ENCODE results near the gene FAXC.
"Not testable (repeated sequence)": the region's sequence is repeated elsewhere in the genome, so short reads cannot be mapped to it uniquely, and the experiment has no call there.

FAXC gene

DNA sequence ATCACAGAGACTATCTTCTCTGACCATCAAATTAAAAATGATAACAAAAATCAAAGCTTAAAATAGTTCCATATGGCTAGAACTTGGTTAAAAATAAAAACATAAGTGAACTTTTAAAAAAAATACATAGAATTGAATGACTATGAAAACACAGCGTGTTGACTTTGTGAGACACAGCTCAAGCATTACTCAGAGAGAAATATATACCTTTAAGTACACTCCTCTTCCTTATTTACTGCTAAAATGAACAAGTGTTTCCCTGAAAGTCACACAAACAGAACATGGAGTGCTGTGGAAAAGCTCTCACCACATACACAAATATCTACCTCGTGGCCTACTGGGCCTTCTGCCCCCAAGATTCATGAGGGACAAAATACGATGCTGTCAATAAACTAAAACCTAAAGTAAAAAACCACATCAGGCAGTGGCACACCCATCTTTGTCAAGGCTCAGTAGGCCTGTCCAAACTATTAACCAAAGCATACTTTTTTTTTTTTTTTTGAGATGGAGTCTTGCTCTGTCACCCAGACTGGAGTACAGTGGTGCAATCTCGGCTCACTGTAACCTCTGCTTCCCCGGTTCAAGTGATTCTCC, 7.5 kb downstream of the FAXC start:
- no peak for DNase-seq (ENCODE audit: low spot score)

GRCh38 chr6:99338188-99338587, 11.3 kb downstream of the FAXC start:
- DNase-seq (ENCODE audit: low spot score), result no peak

- not testable (repeated sequence) for DNase-seq (ENCODE audit: low spot score)
These were observed 14.2 kb downstream of the FAXC start for GRCh38 chr6:99335298-99335697.

DNA sequence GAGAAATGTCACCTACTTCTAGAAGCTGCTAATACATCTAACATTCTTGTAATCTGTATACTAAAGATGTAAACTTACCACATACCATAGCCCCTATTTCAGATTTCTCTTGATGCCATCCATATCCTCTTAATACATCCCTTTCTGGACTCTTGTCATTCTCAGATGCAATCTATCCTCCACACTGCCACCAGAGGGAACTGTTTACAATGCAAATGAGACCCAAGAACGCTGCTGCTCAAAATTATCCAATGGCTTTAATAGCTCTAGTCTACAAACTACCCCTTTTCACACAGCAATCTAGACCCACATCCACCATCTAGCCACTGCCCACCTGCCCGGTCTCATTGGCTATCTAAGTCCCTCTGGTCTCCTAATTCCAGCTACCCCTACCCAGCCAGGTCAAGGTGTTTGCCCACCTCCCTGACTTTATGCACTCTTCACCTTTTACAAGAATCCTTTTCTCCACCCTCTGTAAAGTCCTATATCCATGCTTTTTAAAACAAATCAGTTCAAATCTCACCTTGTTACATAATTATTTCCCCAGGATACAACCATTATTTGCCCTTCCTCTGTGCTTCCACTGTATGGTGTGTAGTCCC, 14.8 kb downstream of the FAXC start:
- peak; percentile 47 for DNase-seq (ENCODE audit: low spot score)

DNA sequence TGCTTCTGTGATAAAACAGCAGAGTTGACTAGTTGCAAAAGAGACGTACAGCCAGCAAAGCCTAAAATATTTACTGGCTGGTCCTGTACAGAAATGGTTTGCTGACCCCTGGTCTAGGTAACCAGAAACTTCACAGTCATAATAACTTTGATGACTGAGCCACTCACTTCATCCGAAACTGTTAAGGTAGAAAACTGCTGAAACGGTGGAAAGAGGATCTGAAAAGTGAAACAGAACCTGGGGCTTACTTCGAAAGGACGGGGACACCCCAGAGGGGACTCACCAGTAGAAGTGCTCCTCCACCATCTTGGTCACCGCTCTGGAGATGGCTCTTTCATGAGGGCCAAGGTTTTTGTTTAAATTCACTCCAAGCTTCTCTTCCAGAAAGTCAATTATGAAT, 16.4 kb downstream of the FAXC start:
- no peak for DNase-seq (ENCODE audit: low spot score)

DNA sequence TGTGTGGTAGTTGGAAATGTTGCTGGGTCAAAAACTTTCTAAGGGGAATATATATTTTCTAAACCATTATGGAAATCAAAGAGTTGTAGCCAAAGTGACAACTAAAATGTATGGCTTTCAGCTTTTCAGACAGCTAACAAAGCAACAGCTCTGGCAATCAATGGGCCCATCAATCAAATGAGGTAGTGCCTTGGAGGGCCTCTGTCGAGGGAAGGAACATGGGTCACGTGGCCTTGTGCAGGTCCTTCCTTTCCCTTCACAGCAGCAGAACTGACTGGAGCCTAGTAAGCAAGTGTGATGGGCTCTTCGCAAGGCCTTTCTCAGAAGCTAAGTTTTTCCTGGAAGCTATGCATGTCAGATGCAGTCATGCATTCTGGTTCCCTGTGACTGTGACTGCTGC, 17.9 kb downstream of the FAXC start:
- no peak for DNase-seq (ENCODE audit: low spot score)

DNA sequence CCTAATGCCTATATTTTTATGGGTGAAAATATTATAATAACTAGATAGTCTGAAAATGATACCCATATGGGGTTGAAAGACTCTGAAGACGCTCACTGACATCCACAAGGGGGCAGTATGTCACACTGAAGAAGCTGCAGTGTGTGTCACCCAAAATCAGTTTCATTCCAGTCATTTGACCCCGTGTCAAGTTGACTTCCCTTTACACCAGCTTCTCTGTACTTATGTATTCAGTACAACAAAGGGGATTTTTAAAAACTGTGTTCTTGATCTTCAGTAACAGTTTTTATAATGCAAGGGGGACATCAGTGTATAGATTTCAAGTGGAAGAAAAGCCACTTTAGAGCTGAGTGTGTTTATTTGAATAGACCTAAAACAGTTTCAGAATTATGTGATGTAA, 19.3 kb downstream of the FAXC start:
- DNase-seq (ENCODE audit: low spot score), result peak; percentile 46

GRCh38 chr6:99324996-99325395, 24.5 kb downstream of the FAXC start:
- no peak for DNase-seq (ENCODE audit: low spot score)

DNA sequence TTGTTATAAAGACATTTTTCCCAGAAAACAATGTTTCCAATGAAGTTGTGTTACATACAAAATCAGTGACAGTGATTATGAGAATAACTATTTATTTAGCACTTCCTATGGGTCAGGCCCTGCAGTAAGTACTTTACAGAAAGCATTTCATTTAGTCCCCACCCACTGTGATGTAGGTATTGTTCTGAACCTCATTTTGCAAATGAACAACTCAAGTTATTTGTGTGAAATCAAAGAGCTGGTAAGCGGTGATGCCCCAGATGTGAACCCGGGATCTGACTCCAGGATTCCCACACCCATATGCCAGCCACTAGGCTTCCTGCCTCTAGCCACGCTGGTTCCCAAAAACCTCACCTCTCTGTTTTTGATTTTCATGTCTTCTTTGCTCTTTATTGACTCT, 30.9 kb downstream of the FAXC start:
- DNase-seq (ENCODE audit: low spot score), result no peak

- DNase-seq (ENCODE audit: low spot score), result no peak
These were observed 37.1 kb downstream of the FAXC start for GRCh38 chr6:99312354-99312753.

GRCh38 chr6:99310553-99310952, 38.9 kb downstream of the FAXC start:
- DNase-seq (ENCODE audit: low spot score), result no peak

DNA sequence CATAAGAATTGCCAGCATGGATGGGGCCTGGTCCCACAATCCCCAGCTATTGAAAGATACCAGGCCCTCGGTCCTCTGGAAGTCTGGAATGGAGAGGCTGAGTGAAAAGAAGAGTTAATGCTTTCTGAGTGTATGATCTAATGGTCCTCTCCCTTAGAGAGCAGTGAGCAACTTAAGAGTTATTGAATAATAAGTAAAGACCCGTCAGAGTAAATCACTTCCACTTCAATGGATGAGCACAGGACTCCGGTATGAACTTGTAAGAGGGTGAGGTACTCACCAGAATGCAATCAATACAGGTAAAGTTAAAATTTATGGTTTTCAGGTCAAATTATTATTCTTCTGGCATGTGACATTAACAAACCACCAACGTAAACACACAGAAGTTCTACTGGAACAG, 39.9 kb downstream of the FAXC start:
- no peak for DNase-seq (ENCODE audit: low spot score)

DNA sequence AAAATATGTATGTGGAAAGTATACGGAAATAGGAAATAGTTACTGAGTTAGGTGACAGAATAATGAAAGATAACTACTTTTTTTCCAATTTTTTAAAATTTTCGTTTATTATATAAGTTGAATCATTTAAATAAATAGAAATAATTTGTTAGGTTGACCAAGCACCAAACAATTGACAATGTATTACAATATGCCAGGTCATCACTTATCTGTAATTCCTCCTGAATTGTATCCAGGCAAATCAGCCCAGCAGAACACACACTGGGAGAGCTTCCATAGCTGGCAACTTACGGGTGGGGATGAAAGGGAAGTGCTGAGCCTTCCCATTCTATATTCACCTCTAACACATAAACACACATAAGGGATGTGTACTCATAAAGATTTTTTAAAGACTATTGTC, 40.7 kb downstream of the FAXC start:
- DNase-seq (ENCODE audit: low spot score), result no peak

- no peak for DNase-seq (ENCODE audit: low spot score)
These were observed 42.1 kb downstream of the FAXC start for GRCh38 chr6:99307295-99307907.

DNA sequence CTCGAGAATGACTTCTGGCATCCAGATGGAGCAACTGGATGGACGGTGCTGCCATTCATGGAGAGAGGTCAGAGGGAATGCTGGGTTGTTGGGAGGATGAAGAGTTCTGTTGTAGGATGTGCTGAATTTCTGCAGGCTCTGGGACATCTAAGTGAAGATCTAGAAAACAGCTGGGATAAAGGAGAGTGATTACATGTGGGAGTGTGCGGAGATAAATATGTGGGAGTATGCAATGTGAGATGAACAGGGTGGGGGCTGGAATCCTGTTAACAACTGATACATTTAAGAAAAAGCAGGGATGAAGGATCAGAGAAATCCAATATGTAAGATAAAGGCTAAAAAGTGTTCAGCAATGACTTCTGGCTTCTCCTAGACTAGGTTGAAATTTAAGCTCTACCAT, 43.1 kb downstream of the FAXC start:
- no peak for DNase-seq (ENCODE audit: low spot score)

- DNase-seq (ENCODE audit: low spot score), result no peak
These were observed 44.4 kb downstream of the FAXC start for GRCh38 chr6:99305021-99305554.

DNA sequence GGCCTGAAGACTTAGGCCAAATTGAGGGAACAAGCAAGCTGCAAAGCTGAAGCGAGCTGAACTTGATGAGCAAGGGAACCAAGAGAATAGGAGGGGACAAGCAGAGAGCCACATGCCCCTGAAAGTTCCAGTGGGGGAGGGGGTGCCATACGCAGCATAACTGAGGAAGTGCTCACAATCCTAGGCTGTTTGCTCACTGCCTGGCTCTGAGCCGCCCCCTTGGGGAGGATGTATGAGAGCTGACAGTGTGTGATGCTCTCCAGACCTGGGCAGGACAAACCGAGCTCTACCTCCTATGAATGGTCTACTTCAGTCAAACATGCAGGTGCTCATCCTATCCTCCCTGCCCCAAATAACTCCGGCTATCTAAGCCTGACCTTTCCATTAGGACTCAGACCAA, 52.1 kb downstream of the FAXC start:
- DNase-seq (ENCODE audit: low spot score), result no peak

GRCh38 chr6:99297006-99297405, 52.5 kb downstream of the FAXC start:
- no peak for DNase-seq (ENCODE audit: low spot score)

- no peak for DNase-seq (ENCODE audit: low spot score)
These were observed 53.2 kb downstream of the FAXC start for GRCh38 chr6:99296261-99296660.

DNA sequence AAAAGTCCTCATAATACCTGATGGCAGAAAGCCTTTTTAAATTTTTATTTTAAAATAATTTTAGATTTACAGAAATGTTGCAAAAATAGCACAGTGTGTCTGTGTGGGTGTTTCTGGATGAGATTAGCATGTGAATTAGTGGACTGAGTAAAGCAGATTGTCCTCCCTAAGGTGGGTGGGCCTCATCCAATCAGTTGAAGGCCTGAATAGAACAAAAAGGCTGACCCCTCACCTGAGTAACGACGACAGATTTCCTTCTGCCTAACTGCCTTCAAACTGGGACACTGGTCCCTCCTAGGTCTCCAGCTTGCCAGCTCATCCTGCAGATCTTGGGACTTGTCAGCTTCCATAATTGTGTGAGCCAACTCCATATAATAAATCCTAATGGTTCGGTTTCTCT, 54.2 kb downstream of the FAXC start:
- DNase-seq (ENCODE audit: low spot score), result no peak

DNA sequence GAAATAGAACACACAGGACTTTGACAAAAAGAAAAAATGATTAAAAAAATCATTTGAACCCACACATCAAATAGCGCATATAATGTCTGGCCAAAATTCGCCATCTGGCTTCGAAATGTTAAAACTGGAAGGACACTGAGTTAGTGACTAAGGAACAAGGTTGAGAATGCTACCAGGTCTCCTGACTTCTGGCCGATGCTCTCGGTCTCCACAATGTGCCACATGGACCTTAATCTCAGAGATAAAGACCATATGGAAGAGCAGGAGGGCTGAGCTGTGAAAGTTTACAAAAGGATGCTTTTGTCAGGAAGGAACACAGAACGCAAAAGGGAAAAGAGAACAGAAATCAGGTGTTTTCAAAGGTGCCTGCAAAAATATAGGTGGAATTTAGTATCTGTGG, 54.7 kb downstream of the FAXC start:
- DNase-seq (ENCODE audit: low spot score), result no peak

DNA sequence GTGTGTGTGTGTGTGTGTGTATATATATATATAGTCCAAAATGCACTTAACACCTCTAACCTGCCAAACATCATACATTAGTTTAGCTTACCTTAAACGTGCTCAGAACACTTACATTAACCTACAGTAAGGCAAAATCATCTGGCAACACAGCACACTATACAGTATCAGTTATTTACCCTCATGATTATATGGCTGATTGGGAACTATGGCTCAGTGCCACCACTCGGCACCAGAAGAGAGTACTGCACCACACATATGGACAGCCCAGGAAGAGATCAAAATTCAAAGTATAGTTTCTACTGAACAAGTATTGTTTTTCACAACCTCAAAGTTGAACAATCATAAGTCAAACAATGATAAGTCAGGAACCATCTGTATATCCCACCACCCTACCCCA, 59.8 kb downstream of the FAXC start:
- DNase-seq (ENCODE audit: low spot score), result no peak

GRCh38 chr6:99288668-99289067, 60.8 kb downstream of the FAXC start:
- no peak for DNase-seq (ENCODE audit: low spot score)

DNA sequence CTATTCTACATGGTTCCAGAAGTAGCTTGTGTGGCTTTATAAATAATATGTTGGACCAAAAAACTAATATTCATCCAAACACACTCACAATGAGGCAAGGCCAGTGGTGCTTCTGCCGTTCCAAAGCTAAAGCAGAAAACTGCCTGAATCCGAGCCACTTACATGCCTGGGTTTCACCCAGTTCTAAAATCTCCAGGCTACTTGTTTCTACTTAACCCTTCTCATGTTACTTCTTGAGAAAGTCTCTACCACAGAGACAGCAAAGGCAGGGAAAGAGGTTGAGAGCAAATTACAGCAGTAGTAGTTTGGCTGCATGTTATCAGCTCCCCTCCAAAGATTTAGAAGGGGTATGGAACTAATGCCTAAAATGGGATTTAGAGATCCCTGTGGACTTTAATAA, 62.0 kb downstream of the FAXC start:
- DNase-seq (ENCODE audit: low spot score), result no peak
